AG10803 (cell line): Measurements from ENCODE around the gene PTPRR.

Source experiments
- DNase-seq: peaks from one replicate; pipeline ENCODE4 v3.0.0; 2010; ENCODE audit warnings: low read depth
- H3K4me3 ChIP-seq: 2 replicates; pipeline ENCODE4 v1.5.1; 2011; ENCODE audit warnings: mild to moderate bottlenecking, low read length, control low read depth
- TF ChIP-seq, protein P1 (sequence below): conservative IDR thresholded peaks from 2 replicates; pipeline ENCODE4 v1.5.1; 2011; ENCODE audit warnings: mild to moderate bottlenecking, low read length, control low read depth, inconsistent platforms

The PTPRR gene

DNA sequence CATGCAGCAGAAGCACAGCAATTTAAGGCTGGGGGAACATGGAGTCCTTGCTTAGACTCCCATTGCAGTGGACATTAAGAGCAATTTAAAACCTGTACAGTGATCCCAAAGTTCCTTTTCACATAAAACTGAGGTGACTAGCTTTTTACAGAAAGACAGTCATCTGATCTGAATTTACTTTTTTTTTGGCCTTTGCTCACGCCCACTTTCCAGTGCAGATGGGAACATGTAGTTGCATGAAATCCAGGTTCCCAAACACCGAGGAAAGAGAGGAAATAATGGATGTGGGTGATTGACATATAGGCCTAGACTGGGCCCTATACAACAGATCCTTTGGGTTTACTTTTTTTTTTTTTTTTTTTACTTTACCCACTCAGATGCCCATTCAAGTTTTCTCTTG lies 156.9 kb downstream of the PTPRR start:
- TF ChIP-seq, protein P1, sequence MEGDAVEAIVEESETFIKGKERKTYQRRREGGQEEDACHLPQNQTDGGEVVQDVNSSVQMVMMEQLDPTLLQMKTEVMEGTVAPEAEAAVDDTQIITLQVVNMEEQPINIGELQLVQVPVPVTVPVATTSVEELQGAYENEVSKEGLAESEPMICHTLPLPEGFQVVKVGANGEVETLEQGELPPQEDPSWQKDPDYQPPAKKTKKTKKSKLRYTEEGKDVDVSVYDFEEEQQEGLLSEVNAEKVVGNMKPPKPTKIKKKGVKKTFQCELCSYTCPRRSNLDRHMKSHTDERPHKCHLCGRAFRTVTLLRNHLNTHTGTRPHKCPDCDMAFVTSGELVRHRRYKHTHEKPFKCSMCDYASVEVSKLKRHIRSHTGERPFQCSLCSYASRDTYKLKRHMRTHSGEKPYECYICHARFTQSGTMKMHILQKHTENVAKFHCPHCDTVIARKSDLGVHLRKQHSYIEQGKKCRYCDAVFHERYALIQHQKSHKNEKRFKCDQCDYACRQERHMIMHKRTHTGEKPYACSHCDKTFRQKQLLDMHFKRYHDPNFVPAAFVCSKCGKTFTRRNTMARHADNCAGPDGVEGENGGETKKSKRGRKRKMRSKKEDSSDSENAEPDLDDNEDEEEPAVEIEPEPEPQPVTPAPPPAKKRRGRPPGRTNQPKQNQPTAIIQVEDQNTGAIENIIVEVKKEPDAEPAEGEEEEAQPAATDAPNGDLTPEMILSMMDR, result no peak
- no peak for DNase-seq
- no peak overlapping the region for H3K4me3 ChIP-seq

DNA sequence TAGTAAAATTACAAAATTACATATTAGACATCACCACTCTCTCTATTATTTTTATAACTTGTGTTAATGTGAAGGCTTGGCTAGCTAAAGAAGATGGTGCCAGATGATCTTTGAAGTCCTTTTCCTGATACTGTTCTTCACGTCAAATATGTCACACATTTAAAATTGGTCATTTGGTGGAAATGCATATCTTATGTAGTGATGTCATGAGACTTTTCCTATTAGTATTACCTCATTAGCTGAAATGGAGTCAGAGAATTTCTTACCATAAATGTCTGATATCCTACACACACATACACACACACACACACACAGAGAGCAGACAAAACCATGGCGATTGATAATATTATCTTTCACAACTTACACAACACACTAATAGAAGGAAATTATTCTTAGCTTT lies 158.5 kb downstream of the PTPRR start:
- TF ChIP-seq, protein P1, result no peak
- no peak overlapping the region for H3K4me3 ChIP-seq
- no peak for DNase-seq

DNA sequence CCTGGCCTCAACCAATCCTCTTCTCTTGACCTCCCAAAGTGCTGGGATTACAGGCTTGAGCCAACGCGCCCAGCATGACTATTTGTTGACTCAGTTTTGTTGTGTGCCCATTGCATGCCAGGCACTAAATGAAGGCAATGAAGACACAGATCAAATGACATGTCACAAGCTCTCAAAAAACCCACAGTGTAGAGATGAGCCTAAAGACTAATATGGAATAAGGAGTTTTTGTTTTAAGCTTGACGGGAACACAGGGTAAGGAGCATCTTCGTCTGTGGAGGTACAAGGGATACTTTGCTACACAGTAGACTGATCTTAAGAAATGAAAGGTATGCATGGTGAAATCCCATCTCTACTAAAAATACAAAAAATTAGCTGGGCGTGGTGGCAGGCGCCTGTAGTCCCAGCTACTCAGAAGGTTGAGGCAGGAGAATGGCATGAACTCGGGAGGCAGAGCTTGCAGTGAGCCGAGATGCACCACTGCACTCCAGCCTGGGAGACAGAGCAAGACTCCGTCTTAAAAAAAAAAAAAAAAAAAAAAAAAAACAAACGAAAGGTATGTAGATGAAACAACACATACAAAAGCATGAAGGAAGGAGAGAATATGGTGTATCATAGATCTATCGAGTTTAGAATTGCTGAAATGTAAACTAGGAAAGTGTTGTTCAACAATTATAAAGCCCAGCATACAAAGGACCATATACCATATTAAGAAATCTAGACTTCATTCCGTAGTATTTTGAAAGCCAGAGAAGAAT lies 161.2 kb downstream of the PTPRR start:
- TF ChIP-seq, protein P1, result no peak
- H3K4me3 ChIP-seq, result no peak overlapping the region
- DNase-seq, result no peak

DNA sequence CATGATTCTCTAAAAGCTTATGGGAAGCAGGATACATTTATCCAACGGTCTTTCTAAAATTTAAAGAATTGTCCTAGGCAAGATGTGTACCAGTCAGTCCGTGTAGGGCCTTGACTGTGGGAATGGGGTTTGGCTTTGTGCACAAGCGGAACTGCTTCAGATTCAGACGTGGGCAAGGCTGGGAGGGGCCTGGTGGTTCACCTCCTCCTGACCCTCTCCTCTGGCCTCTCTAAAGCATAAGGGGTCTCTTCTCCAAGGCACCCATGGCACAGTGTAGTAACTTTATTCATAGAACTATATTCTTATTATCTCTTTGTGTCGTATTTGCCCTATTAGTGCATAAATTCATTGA lies 162.1 kb downstream of the PTPRR start:
- no peak overlapping the region for H3K4me3 ChIP-seq
- no peak for DNase-seq
- TF ChIP-seq, protein P1, result no peak

DNA sequence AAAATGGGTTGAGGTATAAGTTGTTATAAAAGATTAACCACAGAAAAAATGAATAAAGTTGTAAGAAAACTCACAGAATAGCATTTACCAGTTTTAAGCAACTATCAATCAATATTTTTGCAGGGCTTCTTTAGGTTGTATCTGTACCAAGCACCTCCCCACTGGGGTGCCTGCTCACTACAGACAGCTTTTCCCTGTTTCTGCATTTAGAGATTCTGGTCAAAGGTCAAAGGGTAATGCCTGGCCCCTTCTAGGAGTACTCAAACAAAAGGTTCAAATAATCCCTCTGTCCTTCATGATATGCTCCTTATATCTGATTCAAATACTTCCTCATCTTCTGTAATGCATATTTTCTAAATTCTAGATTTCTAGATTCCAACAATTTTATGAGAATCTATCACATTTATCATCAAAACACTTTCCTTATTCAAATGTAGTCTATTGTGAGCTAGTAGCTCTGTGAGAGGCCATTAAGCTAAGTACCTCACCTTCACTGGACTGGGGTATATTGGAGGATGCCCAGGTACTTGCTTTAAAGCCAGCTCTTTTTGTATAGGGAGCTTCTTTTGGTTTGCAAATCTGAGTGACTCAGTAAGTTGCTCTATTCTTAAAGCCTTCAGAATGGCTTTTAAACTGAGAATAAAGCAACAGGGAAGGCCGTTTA lies 162.6 kb downstream of the PTPRR start:
- no peak for DNase-seq
- TF ChIP-seq, protein P1, result no peak
- H3K4me3 ChIP-seq, result no peak overlapping the region

DNA sequence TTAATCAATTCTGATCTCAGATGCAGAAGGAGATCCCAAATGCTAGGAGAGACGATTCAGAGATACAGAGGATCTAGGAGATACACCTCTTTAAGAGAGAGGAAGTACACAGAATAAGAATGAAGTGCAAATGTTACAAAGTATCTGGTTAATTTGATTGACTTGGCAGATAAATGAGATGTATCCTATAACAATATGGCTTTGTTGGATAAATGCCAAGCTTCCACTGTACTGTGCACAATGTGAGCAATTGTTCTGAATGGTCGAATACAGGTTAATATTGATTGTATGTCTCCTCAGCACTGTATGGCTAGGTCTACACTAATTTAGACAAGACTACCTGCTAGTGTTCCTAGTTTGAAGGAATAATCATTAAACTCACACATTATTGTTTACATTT lies 163.7 kb downstream of the PTPRR start:
- TF ChIP-seq, protein P1, result no peak
- no peak for DNase-seq
- H3K4me3 ChIP-seq, result no peak overlapping the region

DNA sequence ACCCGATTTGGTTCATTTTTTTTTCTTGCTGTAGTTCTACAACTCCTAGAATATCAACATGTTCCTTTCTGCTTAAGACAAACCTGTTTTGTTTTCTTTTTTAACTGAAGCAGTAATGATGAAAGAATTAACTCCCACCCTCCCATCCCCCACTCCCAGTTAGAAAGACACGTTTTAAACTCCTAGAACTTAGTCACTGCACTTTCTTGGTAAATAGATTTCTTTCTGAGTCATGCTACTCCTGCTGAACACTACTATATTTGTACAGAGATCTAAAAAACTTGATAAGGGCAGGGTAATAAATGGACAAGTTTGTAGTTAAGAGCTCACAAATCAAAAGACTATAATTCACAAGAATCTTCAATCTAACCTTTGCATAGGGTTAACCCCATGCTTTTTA lies 164.4 kb downstream of the PTPRR start:
- DNase-seq, result peak; percentile 14
- TF ChIP-seq, protein P1, result no peak
- H3K4me3 ChIP-seq, result no peak overlapping the region
